Middle frontal gyrus (tissue), 1 donor: ENCODE results near the gene SLC6A18.
"Not testable (repeated sequence)": the region's sequence is repeated elsewhere in the genome, so short reads cannot be mapped to it uniquely, and the experiment has no call there.

Source experiments
- DNase-seq: peaks from one replicate; pipeline ENCODE4 v3.0.0-alpha.2; 2015; ENCODE audit warnings: low spot score; ENCODE audit errors: extremely low spot score

The SLC6A18 gene

GRCh38 chr5:1251678-1252580 lies 26.7 kb downstream of the SLC6A18 start:
- no peak for DNase-seq

DNA sequence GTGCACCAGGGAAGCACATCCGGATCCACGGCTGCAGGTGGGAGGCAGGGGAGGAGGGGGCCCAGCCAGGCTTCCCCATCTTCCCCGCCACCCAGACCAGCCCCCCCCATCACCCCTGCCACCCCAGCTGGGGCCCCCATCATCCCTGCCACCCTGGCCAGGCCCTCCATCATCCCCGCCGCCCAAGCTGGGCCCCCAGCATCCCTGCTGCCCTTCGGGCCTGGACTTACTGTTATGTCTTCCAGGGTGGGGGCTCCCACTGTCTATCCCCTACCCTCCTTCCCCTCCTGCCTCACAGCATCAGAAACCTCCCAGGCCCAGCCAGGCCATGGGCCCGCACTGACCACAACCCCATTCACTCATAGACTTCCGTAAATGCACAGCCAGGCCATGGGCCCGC lies 27.5 kb downstream of the SLC6A18 start:
- DNase-seq: no peak

DNA sequence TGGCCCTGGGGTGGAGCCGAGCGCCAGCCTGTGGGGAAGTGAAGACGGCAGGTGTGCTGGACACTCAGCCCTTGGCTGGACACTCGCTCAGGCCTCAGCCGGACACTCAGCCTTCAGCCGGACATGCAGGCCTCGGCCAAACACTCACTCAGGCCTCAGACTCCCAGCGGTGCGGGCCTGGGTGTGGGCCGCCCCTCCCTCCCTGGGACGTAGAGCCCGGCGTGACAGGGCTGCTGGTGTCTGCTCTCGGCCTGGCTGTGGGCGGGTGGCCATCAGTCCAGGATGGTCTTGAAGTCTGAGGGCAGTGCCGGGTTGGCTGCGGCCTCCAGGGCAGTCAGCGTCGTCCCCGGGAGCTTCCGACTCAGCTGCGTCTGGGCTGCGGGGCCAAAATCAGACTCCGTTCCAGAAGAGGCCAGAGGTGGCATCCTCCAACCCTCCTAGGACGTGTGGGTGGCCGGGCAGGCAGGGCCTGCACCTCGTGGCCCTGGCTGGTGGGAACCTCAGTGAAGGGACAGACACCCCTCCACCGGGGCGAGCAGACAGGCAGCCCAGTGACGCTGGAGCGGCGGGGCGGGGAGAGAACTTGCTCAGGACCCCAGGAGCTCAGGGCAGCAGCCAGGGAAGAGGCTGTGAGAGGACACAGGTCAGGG lies 28.4 kb downstream of the SLC6A18 start:
- DNase-seq: no peak

DNA sequence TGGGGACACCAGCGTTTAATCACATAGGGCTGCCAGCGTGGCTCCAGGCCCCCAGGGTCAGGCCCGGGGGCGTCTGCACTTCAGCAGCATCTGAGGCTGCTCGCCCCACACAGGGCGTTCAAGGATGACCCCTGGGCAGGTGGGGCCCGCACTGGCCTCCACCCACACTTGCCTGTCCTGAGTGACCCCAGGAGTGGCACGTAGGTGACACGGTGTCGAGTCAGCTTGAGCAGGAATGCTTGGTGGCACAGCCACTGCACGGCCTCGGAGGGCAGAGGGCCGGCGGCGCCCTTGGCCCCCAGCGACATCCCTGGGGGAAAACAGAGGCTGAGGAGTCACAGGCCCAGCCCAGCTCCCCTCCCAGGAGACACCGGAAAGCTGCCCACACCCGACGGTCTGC lies 29.0 kb downstream of the SLC6A18 start:
- no peak for DNase-seq

GRCh38 chr5:1255081-1255561 lies 29.9 kb downstream of the SLC6A18 start:
- DNase-seq: no peak

DNA sequence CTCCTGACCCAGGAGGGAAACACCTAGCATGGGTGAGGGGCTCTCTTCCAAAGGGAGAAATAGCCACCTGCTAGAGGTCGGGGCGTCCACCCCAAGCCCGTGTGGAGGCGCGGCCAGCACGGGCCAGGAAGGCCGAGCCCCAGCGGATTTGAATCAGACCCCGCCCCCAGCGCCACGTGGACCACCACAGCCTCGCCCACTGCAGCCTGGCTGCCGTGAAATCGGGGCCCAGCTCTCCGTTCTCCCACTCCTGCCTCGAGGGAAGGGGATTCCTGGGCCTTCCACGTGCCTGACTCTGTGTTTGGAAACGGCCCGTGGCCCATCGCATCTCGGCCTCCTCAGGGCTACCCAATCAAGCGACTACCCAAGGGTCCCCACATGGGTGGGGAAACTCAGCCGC lies 31.6 kb downstream of the SLC6A18 start:
- DNase-seq: no peak

DNA sequence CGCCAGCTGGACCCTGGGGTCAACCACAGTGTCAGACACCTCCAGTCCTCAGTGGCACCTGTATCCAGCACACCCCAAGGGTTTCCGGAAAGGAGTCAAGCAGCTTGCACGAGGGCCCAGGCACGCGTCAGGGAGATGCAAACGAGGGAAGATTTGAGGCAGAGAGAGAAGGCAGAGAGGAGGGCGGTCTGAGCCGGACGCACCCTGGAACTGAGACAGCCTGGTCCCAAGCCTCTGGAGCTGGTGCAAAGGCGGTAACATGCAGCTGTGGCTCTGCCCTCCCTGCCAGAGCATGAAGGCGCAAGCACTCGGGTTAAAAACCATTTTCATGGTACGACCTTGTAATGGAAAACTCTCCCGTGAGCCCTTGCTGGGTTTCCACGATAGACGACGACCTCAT lies 32.2 kb downstream of the SLC6A18 start:
- DNase-seq: no peak

GRCh38 chr5:1257841-1258240 lies 32.7 kb downstream of the SLC6A18 start:
- no peak for DNase-seq

DNA sequence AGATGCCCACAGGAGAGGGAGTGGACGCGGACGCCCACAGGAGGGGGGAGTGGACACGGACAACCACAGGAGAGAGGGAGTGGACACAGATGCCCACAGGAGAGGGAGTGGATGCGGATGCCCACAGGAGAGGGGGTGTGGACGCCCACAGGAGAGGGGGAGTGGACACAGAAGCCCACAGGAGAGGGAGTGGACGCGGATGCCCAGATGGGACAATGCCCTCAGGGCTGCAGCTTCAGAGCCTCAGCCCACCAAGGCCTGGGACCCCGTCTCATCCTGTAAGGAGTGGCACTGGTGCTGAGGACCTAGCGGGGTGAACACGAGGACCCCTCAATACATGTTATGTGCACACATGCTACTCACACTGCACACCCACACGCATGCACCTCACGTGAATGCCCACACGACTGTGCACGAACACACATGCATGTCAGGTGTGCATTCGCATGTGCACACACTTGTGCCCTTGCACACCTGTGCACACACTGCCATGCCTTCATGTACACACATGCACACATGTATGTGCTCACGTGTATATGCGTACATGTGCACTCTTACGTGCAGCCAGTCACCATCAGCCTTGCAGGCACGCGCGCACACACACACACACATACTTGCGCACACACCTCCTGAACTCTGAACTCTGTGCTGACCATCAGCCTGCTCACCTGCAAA lies 34.8 kb downstream of the SLC6A18 start:
- no peak for DNase-seq

GRCh38 chr5:1261643-1262042 lies 36.5 kb downstream of the SLC6A18 start:
- no peak for DNase-seq

- no peak for DNase-seq
Observed at GRCh38 chr5:1262381-1262780, 37.2 kb downstream of the SLC6A18 start.

DNA sequence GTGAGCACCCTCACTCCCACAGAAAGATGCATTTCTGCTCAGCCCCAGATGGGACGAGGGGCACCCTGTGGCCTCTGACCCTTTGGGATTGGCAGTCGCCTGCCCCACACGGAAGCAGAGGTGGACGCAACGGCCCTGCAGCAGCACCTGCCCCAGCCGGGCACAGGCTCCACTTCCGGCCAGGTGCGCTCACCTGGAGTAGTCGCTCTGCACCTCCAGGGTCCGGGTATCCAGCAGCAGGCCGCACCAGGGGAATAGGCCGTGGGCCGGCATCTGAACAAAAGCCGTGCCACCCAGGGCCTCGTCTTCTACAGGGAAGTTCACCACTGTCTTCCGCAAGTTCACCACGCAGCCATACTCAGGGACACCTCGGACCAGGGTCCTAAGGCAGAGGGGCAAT lies 39.0 kb downstream of the SLC6A18 start:
- no peak for DNase-seq

- no peak for DNase-seq
Observed at GRCh38 chr5:1265026-1265425, 39.8 kb downstream of the SLC6A18 start.

DNA sequence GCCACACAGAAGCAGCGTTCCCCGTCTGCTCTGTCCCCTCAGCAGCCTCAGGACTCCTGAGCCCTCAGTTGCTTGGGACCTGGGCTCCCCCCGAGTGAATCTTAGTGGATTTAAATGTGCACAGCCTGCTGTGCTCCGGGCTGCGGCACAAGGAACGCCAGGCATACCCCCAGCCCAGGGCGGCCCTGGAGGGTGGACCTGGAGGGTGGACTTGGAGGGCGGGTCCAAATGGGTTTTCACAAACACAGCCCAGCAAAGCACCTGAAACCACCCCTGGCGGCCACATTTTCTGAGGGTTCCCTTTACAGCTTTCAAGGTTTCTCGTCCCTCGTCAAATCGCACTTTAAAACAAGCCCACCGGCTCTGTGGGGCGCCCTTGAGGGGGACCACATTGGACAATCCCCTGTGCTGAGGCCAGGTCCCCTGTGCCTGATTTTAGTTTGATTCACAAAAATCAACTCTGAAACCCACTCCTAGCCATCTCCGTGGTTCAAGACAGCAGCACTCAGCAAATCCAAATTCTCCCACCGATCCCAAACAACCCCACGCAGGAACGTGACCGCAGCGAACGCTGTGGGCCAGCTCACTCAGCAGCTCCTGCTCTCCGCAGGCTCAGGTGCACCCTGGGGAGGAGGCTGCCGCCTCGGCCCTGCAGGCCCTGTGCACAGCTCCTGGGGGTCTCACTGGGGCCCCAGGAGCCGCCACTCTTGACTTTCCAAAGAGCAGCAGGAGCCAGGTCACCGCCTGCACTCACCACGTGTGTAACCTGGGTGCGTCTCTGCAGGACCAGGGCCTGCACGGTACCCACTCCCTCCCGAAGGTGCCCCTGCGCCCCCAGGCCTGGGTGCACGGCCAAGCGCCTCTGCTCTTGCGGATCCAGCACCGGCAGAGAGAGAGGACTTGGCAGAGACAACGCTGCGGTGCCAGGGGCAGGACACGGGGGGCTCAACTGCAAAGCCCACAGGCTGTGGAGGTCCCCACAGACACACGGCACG lies 40.6 kb downstream of the SLC6A18 start:
- no peak for DNase-seq

GRCh38 chr5:1266791-1267190 lies 41.6 kb downstream of the SLC6A18 start:
- DNase-seq: no peak

GRCh38 chr5:1267464-1267863 lies 42.3 kb downstream of the SLC6A18 start:
- not testable (repeated sequence) for DNase-seq

- no peak for DNase-seq
Observed at GRCh38 chr5:1268056-1268455, 42.9 kb downstream of the SLC6A18 start.

DNA sequence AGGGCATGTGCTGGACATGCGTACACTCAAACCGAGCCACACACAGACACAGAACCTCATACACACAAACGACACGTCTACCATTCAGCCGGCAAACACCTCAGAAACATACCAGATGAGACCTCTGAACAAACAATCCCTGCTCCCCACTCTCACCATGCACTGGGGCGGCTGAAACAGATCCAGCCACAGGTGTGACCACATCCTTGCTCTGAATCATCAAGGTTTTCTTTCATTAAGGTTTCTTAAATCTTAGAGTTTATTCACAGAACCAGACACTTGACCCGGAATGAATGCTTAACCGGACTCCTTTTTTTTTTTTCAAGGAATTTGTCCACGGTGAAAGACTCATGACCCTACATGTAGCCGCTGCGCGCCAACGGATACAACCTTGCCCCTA lies 43.5 kb downstream of the SLC6A18 start:
- DNase-seq: no peak

DNA sequence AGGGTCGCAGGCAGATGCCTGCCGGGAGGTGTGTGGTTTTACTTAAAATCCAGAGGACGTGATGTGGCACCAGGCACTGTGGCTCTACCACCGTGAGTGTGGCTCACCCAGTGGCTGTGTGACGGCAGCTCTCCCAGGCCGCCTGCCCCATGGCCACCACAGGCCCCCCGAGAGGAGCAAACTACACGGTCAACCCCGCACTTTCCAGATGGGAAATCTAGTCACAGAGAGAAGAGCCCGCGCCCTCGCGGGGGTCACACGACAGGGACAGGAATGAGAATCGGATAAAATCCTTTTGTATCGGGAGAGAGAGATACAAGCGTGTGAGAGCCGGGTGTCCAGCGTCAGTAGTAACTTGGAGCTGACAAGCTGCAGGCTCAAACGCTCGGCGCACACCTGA lies 45.2 kb downstream of the SLC6A18 start:
- no peak for DNase-seq

DNA sequence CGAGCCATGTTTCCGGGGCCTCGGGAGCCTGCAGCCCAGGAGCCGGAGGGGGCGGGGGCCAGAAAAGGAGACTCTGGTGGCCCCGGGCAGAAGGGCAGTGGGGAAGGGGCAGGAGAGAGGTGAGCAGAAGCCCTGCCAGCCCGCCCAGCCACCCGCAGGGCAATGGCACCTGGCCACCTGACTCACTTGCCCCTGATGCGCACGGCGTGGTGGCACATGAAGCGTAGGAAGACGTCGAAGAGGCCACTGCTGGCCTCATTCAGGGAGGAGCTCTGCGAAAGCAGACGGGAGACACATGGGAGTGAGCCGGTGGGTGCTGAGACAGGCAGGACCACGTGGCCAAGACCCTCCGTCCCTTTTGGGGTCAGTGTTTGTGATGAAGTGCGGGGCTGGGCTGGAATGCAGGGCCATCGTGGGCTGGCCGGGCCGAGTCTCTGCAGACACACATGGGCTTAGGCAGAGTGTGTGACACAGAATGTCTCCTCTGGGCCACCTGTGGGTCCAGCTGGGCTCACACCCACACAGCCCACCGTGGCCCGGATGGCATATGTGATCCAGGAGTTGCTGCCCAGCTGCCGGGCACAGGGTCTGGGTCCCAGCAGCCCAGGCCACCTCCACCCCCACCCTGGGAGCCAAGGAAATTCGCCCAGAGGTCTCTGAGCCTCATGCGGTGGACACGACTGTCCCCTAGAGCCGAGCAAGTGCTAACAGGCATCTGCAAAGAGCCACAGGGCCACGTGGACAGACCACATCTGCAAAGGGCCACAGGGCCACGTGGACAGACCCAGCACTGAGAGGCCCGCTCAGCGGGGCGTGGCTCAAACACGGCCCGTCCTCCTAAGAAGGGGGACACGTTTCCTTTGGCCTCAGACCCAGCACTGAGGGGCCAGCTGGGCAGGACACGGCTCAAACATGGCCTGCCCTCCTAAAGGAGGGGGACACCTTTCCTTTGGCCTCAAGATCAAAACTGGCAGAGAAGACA lies 46.0 kb downstream of the SLC6A18 start:
- DNase-seq: no peak
